ENCODE measurements around the gene GIGYF2.

GIGYF2 gene

DNA sequence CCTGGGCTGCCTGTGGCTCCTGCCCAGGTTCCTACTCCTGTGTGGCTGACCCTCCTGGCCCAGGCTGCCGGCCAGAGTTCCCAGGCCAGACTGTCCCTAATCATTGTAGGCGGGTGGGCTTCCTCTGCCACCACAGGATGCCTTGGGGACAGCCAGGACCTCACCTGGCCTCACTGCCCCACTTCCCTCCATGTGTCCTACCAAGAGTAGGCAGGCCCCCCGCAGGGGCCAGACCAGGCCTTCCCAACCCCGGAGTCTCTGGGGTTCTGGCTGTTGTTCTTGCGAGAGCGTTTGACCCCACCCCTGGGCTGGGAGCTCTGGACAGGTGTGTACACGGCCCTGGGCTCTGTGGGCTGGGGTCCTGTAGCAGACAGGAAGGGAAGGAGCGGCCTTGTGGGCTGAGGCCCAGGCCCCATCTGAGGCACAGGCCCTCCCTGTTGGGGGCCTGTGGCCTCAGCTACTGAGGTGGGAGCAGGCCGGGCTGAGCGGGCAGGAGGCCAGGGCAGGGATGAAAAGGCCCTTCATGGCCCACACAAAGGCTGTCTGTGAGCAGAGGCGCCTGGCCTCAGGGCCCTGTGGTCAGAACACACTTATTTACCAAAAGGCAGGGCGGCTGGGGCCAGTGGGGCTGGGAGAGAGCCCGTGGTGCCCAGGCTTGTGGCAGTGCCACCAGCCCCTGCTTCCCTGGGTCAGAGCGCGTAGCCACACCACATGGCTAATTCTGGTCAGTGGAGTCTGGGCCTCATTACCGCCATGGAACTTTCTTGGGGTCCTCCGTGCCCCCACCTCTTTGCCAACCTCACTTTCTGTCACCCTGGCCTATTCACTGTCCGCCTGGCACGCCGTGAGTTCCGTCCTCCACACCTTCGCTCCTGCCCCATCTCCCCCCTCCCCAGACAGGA, 175.0 kb downstream of the GIGYF2 start:
- no peaks in the 10 kb centered on the region for H3K36me3 ChIP-seq (ENCODE audit: insufficient read depth, low read depth, low read length)
- peaks cover 30% of the 10 kb centered on the region for H3K27me3 ChIP-seq (ENCODE audit: insufficient read depth, low read length)
- no peak overlapping the region for H3K27ac ChIP-seq (ENCODE audit: low read length)
- no peak overlapping the region for H3K4me3 ChIP-seq (ENCODE audit: low read length)
- no peaks in the 10 kb centered on the region for H3K4me1 ChIP-seq (ENCODE audit: insufficient read depth, low read length)
- no peak overlapping the region for H3K9ac ChIP-seq (ENCODE audit: low read depth, low read length)
- H3K9me3 ChIP-seq (ENCODE audit: insufficient read depth, low read depth, low read length) = no peaks in the 10 kb centered on the region

DNA sequence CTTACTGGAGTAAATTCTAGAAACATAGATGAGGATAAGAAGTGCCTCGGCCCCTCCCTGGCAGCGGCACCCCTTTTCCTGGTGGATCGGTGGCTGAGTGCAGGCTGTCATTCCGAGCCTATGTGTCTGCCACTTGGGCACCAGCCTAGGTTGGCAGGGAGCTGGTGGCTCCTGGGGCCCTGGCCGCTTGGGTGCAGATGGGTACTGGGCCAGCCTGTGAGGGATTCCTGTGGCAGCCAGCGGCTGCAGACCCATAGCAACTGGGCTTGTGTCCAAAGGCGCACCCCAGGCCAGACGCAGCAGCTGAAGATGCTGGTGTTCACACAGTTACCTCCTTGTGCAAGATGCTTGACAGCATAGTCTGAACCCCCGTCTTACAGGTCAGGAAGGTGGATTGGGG, 175.7 kb downstream of the GIGYF2 start:
- peaks cover 38% of the 10 kb centered on the region for H3K27me3 ChIP-seq (ENCODE audit: insufficient read depth, low read length)
- H3K4me1 ChIP-seq (ENCODE audit: insufficient read depth, low read length) = no peaks in the 10 kb centered on the region
- H3K36me3 ChIP-seq (ENCODE audit: insufficient read depth, low read depth, low read length) = no peaks in the 10 kb centered on the region
- H3K9me3 ChIP-seq (ENCODE audit: insufficient read depth, low read depth, low read length) = no peaks in the 10 kb centered on the region
- H3K4me3 ChIP-seq (ENCODE audit: low read length) = no peak overlapping the region
- no peak overlapping the region for H3K27ac ChIP-seq (ENCODE audit: low read length)
- no peak overlapping the region for H3K9ac ChIP-seq (ENCODE audit: low read depth, low read length)

DNA sequence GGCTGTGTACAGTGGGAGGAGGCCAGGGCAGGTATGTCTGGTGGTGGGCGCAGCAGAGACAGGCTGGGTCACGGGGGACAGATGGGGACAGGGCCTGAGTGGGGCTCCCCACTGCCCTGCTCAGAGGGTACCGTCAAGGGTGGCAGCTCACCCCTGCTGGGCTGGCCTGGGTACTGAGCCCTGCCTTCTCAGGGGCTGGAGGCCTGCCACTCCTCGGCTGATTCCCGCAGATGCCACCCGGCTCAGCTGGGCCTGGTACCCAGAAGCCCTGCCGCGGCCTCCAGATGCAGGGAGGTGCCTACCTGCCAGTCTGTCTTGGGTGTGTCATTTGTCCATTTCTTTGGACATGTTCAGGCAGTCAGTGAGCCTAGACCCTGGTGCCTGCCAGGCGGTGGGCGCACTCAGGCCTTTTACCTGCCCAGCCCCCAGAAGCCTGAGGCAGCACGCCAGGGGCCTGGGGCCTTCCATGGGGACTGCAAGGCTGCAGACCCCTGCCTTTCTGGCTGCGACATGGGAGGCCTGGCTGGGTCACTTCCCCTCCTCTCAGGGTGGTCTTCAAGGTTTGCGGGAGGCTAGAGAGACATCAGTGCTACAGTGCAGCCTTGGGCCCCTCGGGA, 176.3 kb downstream of the GIGYF2 start:
- no peak overlapping the region for H3K9ac ChIP-seq (ENCODE audit: low read depth, low read length)
- no peaks in the 10 kb centered on the region for H3K36me3 ChIP-seq (ENCODE audit: insufficient read depth, low read depth, low read length)
- H3K9me3 ChIP-seq (ENCODE audit: insufficient read depth, low read depth, low read length) = no peaks in the 10 kb centered on the region
- no peaks in the 10 kb centered on the region for H3K4me1 ChIP-seq (ENCODE audit: insufficient read depth, low read length)
- H3K27me3 ChIP-seq (ENCODE audit: insufficient read depth, low read length) = peaks cover 42% of the 10 kb centered on the region
- no peak overlapping the region for H3K27ac ChIP-seq (ENCODE audit: low read length)
- no peak overlapping the region for H3K4me3 ChIP-seq (ENCODE audit: low read length)

DNA sequence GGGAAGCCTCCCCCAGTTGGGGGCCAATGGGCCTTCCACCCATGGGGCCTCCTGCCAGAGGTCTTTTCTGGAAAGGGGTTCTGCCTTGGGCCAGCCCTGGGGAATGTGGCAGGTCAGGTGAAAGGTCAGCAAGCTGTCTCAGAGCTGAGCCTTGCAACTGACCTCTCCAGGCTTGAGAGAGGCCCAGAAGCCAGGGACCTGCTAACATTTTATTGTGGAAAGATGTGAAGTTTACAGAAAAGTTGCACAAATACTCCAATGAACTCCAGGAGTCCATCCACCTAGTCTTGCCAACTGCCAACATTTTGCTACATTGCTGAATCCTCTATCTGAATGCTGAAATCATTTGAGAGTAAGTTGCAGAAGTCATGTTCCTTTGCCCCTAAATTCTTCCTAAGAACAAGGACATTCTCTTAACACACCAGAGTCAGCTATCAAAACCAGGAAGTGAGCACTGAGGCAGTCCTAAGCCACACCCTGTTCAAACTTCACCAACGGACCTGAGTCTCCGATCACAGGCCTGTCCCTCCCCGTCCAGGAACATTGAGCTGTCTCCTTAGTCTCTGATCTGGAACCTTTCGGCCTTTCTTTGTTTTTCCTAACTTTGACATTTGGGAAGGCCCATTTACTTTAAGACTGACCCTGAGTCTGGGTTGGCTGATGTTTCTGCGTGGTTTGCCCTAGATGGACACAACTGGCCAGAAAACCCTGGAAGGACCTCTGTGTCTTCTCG, 176.9 kb downstream of the GIGYF2 start:
- no peak overlapping the region for H3K9ac ChIP-seq (ENCODE audit: low read depth, low read length)
- H3K4me1 ChIP-seq (ENCODE audit: insufficient read depth, low read length) = no peaks in the 10 kb centered on the region
- no peaks in the 10 kb centered on the region for H3K9me3 ChIP-seq (ENCODE audit: insufficient read depth, low read depth, low read length)
- no peaks in the 10 kb centered on the region for H3K36me3 ChIP-seq (ENCODE audit: insufficient read depth, low read depth, low read length)
- no peak overlapping the region for H3K27ac ChIP-seq (ENCODE audit: low read length)
- no peak overlapping the region for H3K4me3 ChIP-seq (ENCODE audit: low read length)
- H3K27me3 ChIP-seq (ENCODE audit: insufficient read depth, low read length) = peaks cover 42% of the 10 kb centered on the region

DNA sequence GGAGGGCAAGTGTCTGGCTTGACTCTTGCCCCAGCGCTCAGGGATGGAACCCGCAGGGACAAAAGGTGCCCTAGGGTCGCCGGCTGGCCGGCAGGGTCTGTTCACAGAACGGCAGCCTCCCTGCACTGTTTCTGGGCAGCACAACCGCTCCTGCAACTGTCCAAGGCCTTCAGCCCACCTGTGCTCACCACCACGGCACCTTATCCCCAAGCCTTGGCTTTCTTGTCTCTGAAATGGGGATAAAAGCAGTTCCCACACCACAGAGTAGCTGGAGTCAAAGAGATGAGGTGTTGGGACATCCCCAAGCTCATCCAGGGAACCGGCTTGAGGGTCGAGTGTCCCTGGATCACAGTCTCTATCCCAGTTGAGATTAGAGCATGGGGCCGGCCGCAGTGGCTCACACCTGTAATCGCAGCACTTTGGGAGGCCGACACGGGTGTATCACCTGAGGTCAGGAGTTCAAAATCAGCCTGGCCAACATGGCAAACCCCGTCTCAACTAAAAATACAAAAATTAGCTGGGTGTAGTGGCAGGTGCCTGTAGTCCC, 177.6 kb downstream of the GIGYF2 start:
- H3K4me1 ChIP-seq (ENCODE audit: insufficient read depth, low read length) = no peaks in the 10 kb centered on the region
- H3K27me3 ChIP-seq (ENCODE audit: insufficient read depth, low read length) = peaks cover 42% of the 10 kb centered on the region
- H3K4me3 ChIP-seq (ENCODE audit: low read length) = no peak overlapping the region
- no peak overlapping the region for H3K9ac ChIP-seq (ENCODE audit: low read depth, low read length)
- H3K36me3 ChIP-seq (ENCODE audit: insufficient read depth, low read depth, low read length) = no peaks in the 10 kb centered on the region
- no peaks in the 10 kb centered on the region for H3K9me3 ChIP-seq (ENCODE audit: insufficient read depth, low read depth, low read length)
- no peak overlapping the region for H3K27ac ChIP-seq (ENCODE audit: low read length)

DNA sequence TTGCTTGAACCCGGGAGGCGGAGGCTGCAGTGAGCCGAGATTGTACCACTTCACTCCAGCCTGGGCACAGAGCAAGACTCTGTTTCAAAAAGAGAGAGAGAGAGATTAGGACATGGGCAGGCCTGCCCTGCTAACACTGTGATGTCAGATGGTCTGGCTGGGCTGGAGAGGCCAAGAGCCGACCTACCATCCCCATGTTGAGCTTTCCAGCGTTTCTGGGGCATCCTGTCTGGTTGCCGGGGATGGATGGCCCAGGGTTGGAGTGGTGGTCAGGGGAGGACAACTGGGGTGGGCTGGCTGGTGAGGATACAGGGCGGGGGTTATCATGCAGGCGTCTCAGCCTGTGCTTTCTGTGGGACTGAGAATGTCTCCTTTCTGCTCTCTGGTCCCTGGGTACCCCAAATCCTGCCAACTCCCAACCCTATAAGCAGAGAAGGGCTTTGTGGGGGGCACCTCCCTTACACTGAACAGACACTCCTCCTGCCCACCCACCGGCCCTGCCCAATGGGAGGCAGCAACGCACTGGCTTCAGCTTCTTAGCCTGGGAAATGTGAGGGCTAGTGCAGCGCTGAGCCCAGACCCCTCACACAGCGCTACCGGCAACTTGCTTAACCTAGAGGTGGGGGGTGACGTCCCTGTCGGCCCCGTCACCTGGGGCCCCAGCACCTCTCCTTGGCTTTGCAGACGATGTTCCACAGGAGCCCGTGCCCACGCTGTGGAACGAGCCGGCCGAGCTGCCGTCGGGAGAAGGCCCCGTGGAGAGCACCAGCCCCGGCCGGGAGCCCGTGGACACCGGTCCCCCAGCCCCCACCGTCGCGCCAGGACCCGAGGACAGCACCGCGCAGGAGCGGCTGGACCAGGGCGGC, 178.4 kb downstream of the GIGYF2 start:
- Histone ChIP-seq H3K4me3 (ENCODE audit: low read length) (peak overlapping the region; percentile 54; the same call in 1 of the 2 replicates), H3K4me1 (ENCODE audit: insufficient read depth, low read length) (no peaks in the 10 kb centered on the region), H3K9ac (ENCODE audit: low read depth, low read length) (no peak overlapping the region), H3K27me3 (ENCODE audit: insufficient read depth, low read length) (peaks cover 42% of the 10 kb centered on the region), H3K9me3 (ENCODE audit: insufficient read depth, low read depth, low read length) (no peaks in the 10 kb centered on the region), H3K27ac (ENCODE audit: low read length) (no peak overlapping the region), H3K36me3 (ENCODE audit: insufficient read depth, low read depth, low read length) (no peaks in the 10 kb centered on the region)

DNA sequence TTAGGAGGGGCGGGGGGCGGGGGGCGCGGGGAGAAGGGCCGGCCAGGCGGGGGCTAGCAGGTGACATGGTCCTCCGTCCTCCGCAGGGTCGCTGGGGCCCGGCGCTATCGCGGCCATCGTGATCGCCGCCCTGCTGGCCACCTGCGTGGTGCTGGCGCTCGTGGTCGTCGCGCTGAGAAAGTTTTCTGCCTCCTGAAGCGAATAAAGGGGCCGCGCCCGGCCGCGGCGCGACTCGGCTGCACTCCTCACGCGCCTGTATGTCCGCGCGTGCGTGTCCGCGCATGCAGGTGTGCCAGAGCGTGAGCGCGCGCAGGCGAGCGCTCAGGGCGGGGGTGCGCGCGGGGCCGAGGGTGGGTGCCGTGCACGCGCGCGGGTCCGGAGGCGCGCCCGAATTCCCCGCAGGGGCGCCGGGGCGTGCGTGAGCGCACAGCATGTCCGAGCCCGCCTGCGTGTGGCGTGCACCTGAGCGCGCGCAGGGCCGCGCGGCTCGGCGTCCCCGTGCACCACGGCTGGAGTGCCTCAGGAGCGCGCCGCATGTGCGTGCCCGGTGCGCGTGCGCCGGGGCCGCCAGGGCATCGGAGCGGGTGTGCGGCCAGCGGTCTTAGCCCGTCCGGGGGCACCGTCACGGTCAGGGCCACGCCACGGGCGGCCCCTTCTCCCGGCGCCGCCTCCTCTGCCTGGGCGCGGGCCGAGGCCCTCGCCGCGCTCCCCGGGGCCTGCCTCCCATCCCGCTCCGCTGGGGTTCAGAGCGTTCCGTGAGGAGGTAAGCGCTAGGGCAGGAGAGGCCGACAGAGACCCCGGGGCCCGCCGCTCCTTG, 179.2 kb downstream of the GIGYF2 start:
- peak overlapping the region; percentile 66; the same call in 1 of the 2 replicates for H3K4me3 ChIP-seq (ENCODE audit: low read length)
- H3K9ac ChIP-seq (ENCODE audit: low read depth, low read length) = peak overlapping the region; percentile 21; the same call in 1 of the 2 replicates
- no peaks in the 10 kb centered on the region for H3K9me3 ChIP-seq (ENCODE audit: insufficient read depth, low read depth, low read length)
- no peaks in the 10 kb centered on the region for H3K4me1 ChIP-seq (ENCODE audit: insufficient read depth, low read length)
- peaks cover 42% of the 10 kb centered on the region for H3K27me3 ChIP-seq (ENCODE audit: insufficient read depth, low read length)
- H3K36me3 ChIP-seq (ENCODE audit: insufficient read depth, low read depth, low read length) = no peaks in the 10 kb centered on the region
- H3K27ac ChIP-seq (ENCODE audit: low read length) = no peak overlapping the region

DNA sequence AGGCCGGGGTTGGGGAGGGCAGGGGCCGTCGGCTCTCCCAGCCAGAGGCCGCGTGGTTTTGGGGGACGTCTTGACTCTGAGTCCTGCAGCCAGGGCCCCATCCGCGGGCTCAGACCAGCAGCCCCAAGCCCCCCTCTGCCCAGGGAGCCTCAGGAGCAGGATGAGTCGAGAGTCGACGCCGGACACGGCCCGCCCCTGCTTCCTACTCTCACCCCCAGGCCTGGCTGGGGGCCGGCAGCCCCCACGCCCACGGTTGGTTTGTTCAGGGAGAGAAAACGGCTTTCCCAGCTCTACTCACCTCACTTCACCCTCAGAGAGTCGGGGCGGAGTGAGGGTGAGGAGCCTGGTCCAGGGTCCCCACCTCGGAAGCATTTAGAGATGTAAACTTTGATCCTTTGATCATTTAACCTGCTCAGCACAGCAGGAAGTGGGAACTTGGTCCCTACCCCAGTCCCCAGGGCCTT, 179.9 kb downstream of the GIGYF2 start:
- Histone ChIP-seq H3K4me3 (ENCODE audit: low read length) (peak overlapping the region; percentile 66; the same call in 1 of the 2 replicates), H3K9me3 (ENCODE audit: insufficient read depth, low read depth, low read length) (no peaks in the 10 kb centered on the region), H3K27ac (ENCODE audit: low read length) (no peak overlapping the region), H3K9ac (ENCODE audit: low read depth, low read length) (no peak overlapping the region), H3K27me3 (ENCODE audit: insufficient read depth, low read length) (peaks cover 42% of the 10 kb centered on the region), H3K4me1 (ENCODE audit: insufficient read depth, low read length) (no peaks in the 10 kb centered on the region), H3K36me3 (ENCODE audit: insufficient read depth, low read depth, low read length) (no peaks in the 10 kb centered on the region)

DNA sequence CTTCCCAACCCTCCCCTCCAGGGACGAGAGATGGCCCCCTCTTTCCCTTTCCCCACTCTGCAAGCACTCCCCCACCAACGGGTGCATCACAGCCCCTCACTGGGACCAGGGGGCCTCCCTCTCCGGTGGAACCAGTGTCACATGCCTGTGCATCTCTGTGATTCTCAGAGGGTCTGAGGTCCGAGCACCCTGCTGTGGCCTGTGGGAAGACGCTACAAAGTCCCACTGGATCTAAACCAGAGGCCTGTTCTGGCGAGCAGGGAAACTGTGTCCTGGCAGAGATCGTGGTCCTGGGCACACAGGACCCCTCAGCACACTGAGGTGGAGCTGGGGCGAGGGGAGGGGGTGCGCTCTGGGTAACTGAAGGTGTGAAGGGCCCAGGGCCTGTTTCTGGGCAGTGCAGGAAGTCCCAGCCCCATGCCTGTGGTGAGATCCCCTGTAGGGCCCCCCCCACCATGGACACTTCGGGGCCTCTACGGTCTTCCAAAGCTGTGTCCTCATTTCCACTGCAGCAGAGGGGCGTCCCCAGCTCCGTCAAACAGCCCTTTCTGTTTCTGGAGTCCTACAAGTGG, 180.9 kb downstream of the GIGYF2 start:
- Histone ChIP-seq H3K27ac (ENCODE audit: low read length) (no peak overlapping the region), H3K9ac (ENCODE audit: low read depth, low read length) (no peak overlapping the region), H3K4me3 (ENCODE audit: low read length) (no peak overlapping the region)

More for the DNA sequence above, 180.9 kb downstream of the GIGYF2 start:
- peaks cover 42% of the 10 kb centered on the region for H3K27me3 ChIP-seq (ENCODE audit: insufficient read depth, low read length)
- no peaks in the 10 kb centered on the region for H3K36me3 ChIP-seq (ENCODE audit: insufficient read depth, low read depth, low read length)
- H3K9me3 ChIP-seq (ENCODE audit: insufficient read depth, low read depth, low read length) = no peaks in the 10 kb centered on the region
- H3K4me1 ChIP-seq (ENCODE audit: insufficient read depth, low read length) = no peaks in the 10 kb centered on the region

Data from iPS-20b (cell line).